ENCODE data around the gene UBXN1. TPM values are rescaled to one million over a fixed set of nuclear protein-coding genes. Genes with fewer than 3 reads are reported as not detected.

Gene UBXN1, protein sequence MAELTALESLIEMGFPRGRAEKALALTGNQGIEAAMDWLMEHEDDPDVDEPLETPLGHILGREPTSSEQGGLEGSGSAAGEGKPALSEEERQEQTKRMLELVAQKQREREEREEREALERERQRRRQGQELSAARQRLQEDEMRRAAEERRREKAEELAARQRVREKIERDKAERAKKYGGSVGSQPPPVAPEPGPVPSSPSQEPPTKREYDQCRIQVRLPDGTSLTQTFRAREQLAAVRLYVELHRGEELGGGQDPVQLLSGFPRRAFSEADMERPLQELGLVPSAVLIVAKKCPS
- total RNA-seq = 201 and 302 TPM in 2 replicates

DNA sequence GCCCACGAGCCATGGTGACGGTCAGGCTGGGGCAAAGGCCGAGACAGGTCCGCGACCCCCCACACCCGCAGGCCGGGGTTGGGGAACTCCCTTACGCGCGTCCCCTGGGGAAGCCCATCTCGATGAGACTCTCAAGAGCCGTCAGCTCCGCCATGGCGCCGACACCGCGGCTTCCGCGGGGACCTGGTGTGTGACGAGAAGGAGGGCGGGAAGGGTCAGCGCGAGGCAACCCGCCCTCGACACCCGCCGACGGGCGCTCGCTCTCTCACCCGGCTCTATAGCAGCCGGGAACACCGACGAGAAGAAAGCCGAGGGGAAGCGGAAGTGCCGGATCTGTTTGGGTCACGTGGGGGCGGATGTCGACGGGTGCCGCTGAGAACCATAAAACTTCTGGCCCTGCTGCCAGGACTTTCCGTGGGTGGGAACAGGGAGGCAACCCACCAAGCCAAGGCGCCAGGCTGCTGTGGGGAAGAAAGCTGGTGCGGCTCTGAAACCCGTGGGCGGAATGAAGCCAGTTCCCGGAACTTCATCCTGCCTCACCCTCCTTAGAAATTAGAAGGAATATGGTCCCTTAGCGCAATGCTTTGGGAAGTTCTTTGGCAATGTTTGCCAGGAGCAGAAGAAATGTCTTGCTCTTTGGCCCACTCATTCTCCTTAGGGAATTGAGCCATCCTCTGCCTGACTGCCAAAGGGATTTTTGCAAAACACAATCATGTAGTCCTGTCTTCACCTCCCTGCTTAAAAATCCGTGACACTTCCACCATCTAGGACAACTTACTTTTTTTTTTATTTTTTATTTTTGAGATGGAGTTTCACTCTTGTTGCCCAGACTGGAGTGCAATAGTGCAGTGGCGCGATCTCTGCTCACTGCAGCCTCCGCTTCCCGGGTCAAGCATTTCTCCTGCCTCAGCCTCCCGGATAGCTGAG is at the start of gene UBXN1:
UBXN1 (minus strand) TSS at position 304 of the 927 bp plus-strand sequence; CDS start at position 154, 150 bp downstream.

DNA sequence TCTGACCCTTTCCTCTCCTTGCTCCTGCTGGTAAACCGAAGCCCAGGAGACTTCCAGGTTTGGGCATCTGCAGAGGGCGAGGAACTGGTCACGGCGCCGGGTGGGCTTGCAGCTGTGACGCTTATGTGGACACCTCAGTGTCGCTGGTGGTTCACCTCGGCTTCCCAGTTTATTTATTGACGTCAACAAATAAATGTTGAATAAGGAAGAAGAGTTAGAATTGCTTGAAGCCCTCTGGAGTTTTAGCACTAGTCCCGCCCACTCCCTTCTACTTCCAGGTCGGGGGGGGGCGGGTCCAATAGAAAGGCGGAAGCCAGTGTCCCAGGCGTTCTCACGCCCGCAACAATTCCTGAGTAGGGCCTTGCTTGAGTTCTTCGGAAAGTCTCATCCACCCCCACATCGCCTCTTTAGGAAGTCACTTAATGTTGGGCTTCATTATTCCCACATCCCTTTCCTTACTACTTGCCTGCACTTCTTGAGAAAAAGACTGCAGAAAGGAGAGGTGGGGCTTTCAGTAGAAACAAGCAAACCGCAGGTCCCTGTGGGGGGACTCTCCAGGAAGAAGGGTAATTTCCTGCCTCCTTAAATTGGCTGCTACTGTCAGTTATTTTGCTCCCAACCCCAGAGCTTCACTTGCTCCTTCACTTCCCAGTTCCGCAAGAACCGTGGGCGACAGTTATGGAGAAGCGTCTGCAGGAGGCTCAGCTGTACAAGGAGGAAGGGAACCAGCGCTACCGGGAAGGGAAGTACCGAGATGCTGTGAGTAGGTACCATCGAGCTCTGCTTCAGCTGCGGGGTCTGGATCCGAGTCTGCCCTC is 49.5 kb upstream of the UBXN1 start, which contains the start of gene TTC9C:
TTC9C (plus strand) TSS at position 316 of the 818 bp plus-strand sequence; CDS start at position 679, 363 bp downstream.

DNA sequence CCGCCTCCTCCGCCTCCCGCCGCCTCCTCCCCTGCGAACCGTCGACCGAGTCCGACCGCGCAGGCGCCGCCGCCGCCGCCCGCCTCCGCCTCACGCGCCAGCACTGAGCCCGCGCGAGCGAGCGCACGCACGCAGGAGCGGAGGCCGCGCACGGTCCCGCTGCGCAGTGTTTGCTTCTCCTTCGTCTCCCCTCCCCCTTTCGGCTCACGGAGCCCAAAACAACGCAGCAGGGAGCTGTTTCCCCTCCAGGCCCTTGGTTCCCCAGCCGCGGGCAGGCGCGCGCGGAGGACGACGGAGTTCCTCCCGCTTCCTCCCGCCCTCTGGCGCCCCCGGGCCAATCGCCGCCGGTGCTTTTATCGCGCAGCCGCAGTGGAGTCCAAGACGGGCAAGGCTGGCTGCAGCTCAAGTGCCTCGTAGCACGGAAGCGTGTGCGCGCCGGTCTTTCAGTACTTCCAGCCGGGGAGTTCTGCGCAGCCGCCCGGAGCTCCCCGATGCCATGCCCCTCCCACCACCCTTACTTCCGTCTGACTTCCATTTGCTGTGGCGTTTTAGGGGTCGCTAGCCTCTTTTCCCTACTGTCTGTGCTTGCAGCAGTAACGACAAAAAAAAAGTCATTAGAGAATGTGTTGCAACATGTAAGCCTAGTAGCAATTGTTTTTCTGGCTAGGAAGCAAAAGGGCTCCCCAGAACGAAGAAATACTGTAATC is 48.4 kb upstream of the UBXN1 start, which contains the start of gene HNRNPUL2:
HNRNPUL2 (minus strand) TSS at position 293 of the 707 bp plus-strand sequence. CDS start 301 bp downstream, outside the sequence.

DNA sequence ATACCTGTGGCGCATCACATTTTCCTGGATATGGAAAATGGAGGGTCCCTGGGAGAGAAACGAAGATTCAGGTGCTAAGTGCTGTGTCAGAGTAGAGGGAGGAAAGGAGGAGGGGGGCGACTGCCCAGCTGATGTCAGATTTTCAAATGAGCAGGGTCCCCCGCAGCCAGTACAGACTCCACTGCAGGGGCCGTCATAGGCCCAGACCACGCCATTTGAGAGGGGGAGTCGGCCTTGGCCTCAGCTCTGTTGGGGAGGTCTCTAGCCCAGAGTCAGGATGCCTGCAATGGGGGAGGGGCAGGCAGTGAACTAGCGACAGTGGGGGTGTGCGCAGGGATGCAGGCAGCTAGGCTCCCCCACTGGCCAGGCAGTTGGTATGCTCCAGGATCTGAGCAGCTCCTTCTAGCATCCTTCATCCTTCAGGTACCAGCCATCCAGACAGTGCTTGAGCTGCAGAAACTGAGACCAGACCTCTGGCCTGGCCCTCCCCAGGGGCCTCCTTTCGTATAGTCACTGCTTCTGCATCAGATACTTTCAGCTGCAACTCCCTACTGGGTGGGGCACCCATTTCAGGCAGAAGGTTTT is 28.5 kb upstream of the UBXN1 start, which contains the start of the genes BSCL2 and GNG3:
BSCL2 (minus strand) TSS at position 148 of the 585 bp plus-strand sequence. CDS start 229 bp downstream, outside the sequence.
GNG3 (plus strand) TSS at position 400 of the 585 bp plus-strand sequence. CDS start 620 bp downstream, outside the sequence.

DNA sequence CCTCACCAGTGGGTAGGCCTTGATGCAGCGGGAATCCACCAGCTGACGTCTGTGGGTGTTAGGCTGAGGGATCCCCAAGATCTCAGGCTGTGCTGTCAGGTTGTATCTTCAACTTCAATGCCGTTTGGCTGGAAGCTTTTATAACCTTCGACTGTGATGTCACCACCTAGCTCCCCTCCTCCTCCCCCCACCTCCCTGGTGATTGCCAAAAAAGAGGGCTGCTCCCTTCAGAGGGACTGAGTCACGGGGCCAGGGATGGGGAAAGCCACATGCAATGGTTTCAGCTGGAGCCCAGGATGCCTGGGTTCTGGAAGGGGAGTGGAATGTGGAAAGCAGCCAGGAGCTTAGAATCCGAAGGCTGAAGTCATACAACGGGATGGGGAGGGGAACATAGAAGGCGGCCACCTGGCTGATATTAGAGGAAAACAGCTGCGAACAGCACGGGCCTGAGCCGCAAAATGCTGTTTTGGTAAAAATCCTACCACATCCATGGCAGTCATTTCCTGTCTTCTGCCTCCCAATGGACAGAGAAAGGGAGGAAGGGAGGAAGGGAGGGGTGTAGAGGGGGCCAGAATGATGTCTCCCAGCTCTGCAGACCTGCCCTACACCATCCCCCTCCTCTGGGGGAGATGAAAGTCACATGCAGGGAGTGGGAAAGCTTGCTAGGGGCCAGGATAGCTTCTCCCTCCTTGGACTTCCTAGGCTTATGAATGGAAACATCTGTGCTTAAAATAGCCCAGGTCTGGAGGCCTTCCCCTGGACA is 10.7 kb upstream of the UBXN1 start, which contains the start of gene LRRN4CL:
LRRN4CL (minus strand) TSS at position 110 of the 763 bp plus-strand sequence. CDS start 1,022 bp downstream, outside the sequence.

DNA sequence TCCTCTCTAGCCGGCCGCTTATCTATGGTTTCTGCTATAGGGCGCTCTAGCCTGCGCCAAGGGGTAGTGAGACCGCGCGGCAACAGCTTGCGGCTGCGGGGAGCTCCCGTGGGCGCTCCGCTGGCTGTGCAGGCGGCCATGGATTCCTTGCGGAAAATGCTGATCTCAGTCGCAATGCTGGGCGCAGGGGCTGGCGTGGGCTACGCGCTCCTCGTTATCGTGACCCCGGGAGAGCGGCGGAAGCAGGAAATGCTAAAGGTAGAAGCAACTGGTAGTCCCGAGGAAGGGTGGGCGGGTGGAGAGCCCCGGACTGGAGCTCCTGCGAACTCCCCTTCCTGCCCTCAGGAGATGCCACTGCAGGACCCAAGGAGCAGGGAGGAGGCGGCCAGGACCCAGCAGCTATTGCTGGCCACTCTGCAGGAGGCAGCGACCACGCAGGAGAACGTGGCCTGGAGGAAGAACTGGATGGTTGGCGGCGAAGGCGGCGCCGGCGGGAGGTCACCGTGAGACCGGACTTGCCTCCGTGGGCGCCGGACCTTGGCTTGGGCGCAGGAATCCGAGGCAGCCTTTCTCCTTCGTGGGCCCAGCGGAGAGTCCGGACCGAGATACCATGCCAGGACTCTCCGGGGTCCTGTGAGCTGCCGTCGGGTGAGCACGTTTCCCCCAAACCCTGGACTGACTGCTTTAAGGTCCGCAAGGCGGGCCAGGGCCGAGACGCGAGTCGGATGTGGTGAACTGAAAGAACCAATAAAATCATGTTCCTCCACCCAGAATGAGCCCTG is 7.1 kb downstream of the UBXN1 start, which contains the start of the genes LBHD1 and UQCC3:
LBHD1 (minus strand) TSS at position 660 of the 782 bp plus-strand sequence. CDS start 2,236 bp downstream, outside the sequence.
UQCC3 (plus strand) TSS at position 66 of the 782 bp plus-strand sequence; CDS start at position 139, 73 bp downstream.

DNA sequence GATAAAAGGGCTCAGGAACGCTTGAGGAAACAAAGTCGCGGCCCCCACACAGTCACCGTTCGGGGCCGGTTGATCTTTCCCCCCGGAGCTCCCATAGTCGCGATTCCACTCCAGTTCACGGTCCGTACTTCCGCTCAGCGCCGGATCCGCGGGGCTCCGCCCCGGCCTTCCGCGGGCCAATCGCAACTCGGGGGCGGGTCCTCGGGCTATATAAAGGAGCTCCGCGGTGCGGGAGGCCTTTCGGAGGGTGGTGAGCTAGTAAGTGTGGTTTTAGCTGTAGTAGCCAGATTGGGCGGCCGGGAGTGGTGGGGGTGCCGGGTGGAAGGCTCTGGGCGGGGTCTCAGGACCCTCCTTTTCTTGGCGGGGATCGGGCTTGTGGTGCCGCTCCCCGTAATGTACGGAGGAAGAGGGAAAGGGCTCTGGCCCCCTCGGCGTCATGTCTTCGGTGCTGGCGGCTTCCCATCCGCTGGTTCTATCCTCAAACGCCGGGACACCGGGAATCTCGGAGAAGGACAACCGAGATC is 13.7 kb downstream of the UBXN1 start, which contains the start of the genes C11orf98 and CSKMT:
C11orf98 (minus strand) TSS at position 136 of the 524 bp plus-strand sequence; CDS start at position 95, 41 bp downstream.
CSKMT (plus strand) TSS at position 238 of the 524 bp plus-strand sequence. CDS start 568 bp downstream, outside the sequence.

DNA sequence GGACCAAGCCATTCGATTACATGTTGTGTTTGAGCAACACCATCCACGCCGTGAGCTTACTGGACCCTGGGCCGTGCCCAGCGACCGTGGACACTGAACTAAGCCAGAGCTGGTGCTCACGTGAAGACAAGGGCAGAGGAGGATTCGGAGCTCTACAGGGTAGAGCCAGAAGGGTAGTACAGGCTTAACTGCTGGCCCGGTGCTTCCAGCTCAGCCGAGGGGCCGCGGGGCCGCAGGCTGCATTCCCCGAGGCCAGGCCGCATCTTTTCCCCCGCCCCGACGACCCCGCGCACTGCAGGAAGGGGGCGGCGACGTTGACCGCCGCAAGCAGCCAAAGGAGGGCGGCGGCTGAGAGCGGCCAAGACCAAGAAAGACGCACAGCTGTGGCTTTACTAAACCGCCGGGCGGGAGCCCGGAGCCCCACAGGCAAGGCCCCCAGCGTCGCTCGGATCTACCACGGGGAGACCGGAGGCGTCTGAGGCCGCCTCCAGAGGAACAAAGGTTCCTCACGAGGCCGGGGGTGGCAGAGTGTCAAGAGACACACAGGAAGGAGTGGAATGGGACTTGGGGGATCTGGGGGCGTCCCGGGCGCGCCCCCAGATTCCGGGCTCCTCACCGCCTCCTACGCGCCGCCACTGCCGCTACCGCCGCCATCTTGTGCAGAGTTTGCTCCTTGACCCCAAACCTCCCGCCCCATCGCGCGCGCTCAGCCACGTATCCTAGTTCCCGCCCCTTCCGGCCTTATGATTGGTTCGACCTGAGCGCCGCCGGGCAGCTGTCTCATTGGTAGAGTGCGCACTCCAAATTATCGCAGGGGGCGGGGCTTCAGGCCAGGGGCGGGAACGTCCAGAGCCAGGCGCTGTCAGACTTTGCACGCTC is 32.7 kb downstream of the UBXN1 start, which contains the start of gene GANAB:
GANAB (minus strand) TSS at position 668 of the 879 bp plus-strand sequence; CDS start at position 654, 14 bp downstream.

Other genes starting within 250 kb of the UBXN1 start
- gene AHNAK, start 132.3 kb downstream of the UBXN1 start, total RNA-seq = 361 and 516 TPM in 2 replicates
- gene EEF1G, start 105.2 kb downstream of the UBXN1 start, total RNA-seq = 1,318 and 1,601 TPM in 2 replicates
- gene TUT1, start 87.5 kb downstream of the UBXN1 start, total RNA-seq = 5.6 and 5.8 TPM in 2 replicates
- gene MTA2, start 77.2 kb downstream of the UBXN1 start, total RNA-seq = 88.4 and 96.0 TPM in 2 replicates
- gene EML3, start 66.3 kb downstream of the UBXN1 start, total RNA-seq = 17.5 and 17.8 TPM in 2 replicates
- 3.9 and 10.4 TPM in 2 replicates for gene ROM1, start 65.8 kb downstream of the UBXN1 start, total RNA-seq
- 16.7 and 22.1 TPM in 2 replicates for gene B3GAT3, start 57.1 kb downstream of the UBXN1 start, total RNA-seq
- 218 and 268 TPM in 2 replicates for gene GANAB, start 32.5 kb downstream of the UBXN1 start, total RNA-seq
- gene INTS5, start 25.8 kb downstream of the UBXN1 start, total RNA-seq = 13.4 and 15.6 TPM in 2 replicates
- gene C11orf98, start 13.9 kb downstream of the UBXN1 start, total RNA-seq = 21.0 and 29.3 TPM in 2 replicates
- 8.7 and 9.6 TPM in 2 replicates for gene CSKMT, start 13.8 kb downstream of the UBXN1 start, total RNA-seq
- 10.4 and 13.1 TPM in 2 replicates for gene UQCC3, start 7.4 kb downstream of the UBXN1 start, total RNA-seq
- gene LBHD1, start 6.8 kb downstream of the UBXN1 start, total RNA-seq = 2.7 TPM in 2 replicates
- 29.8 and 36.9 TPM in 2 replicates for gene LRRN4CL, start 10.5 kb upstream of the UBXN1 start, total RNA-seq
- 43.8 and 52.2 TPM in 2 replicates for gene BSCL2, start 28.4 kb upstream of the UBXN1 start, total RNA-seq
- not detected in 2 replicates for gene GNG3, start 28.6 kb upstream of the UBXN1 start, total RNA-seq
- 10.8 and 13.2 TPM in 2 replicates for gene HNRNPUL2, start 48.4 kb upstream of the UBXN1 start, total RNA-seq
- 30.4 and 36.1 TPM in 2 replicates for gene TTC9C, start 49.4 kb upstream of the UBXN1 start, total RNA-seq
- gene ZBTB3, start 75.1 kb upstream of the UBXN1 start, total RNA-seq = 9.5 and 12.5 TPM in 2 replicates
- gene POLR2G, start 82.5 kb upstream of the UBXN1 start, total RNA-seq = 77.7 and 93.2 TPM in 2 replicates
- gene TAF6L, start 92.3 kb upstream of the UBXN1 start, total RNA-seq = 22.2 and 28.9 TPM in 2 replicates
- 19.1 and 23.2 TPM in 2 replicates for gene TMEM179B, start 108.3 kb upstream of the UBXN1 start, total RNA-seq
- 10.7 and 10.9 TPM in 2 replicates for gene TMEM223, start 112.9 kb upstream of the UBXN1 start, total RNA-seq
- 15.4 and 21.0 TPM in 2 replicates for gene NXF1, start 126.4 kb upstream of the UBXN1 start, total RNA-seq
- 42.6 and 50.5 TPM in 2 replicates for gene STX5, start 153.0 kb upstream of the UBXN1 start, total RNA-seq
- gene TEX54, start 153.8 kb upstream of the UBXN1 start, total RNA-seq = not detected in 2 replicates
- 54.7 and 67.1 TPM in 2 replicates for gene WDR74, start 160.5 kb upstream of the UBXN1 start, total RNA-seq
- 174 and 240 TPM in 2 replicates for gene SLC3A2, start 201.8 kb upstream of the UBXN1 start, total RNA-seq
- gene CHRM1, start 242.3 kb upstream of the UBXN1 start, total RNA-seq = 0.09 TPM in 1 of 2 replicates, not detected in the other